Common myeloid progenitor, CD34-positive (primary cell): Measurements from ENCODE around the gene FGFR3.

Experiments used
- CTCF ChIA-PET: fragments of 350-600 bp; sonication (Branson Sonifier 250); formaldehyde crosslinking; loops from one replicate; lab custom pipeline; 2021; ENCODE audit warnings: antibody characterized with exemption; lab: Charles Lee
- POLR2A ChIA-PET: fragments of 350-600 bp; sonication (Branson Sonifier 250); formaldehyde crosslinking; loops from one replicate; lab custom pipeline; 2021; ENCODE audit warnings: antibody characterized with exemption; lab: Charles Lee
- DNase-seq, 3 donors: peaks; one replicate each; pipeline versions ENCODE4 v3.0.0 to v3.0.0-alpha.2; 2013
- H3K27ac ChIP-seq, 2 experiments: 1 replicate in 1 of 2; 2 replicates in 1 of 2; pipeline ENCODE4 v1.7.0; 2013; ENCODE audit warnings: inconsistent platforms in 2 of 2, low read length in 2 of 2, mild to moderate bottlenecking in 2 of 2, low read depth in 1 of 2, moderate library complexity in 1 of 2; ENCODE audit not compliant: severe bottlenecking in 2 of 2, insufficient read depth in 1 of 2, poor library complexity in 1 of 2
- H3K27me3 ChIP-seq, 5 experiments: replicated peaks in 2 of 5; 1 replicate in 3 of 5; 2 replicates in 2 of 5; pipeline versions ENCODE4 v1.6.1 to v1.7.0; 2013; ENCODE audit warnings: low read length in 4 of 5, mild to moderate bottlenecking in 2 of 5, moderate library complexity in 2 of 5, inconsistent platforms in 1 of 5; ENCODE audit not compliant: insufficient read depth in 5 of 5, control insufficient read depth in 4 of 5
- H3K36me3 ChIP-seq, 4 experiments: 1 replicate in 2 of 4; 2 replicates in 2 of 4; pipeline versions ENCODE4 v1.6.1 to v1.7.0; 2013; ENCODE audit warnings: low read length in 3 of 4, control low read depth in 1 of 4, mild to moderate bottlenecking in 1 of 4; ENCODE audit not compliant: control insufficient read depth in 4 of 4, insufficient read depth in 4 of 4
- H3K4me1 ChIP-seq, 4 experiments: 1 replicate in 3 of 4; 2 replicates in 1 of 4; pipeline versions ENCODE4 v1.6.1 to v1.7.1; 2013; ENCODE audit warnings: low read length in 3 of 4, mild to moderate bottlenecking in 3 of 4, control low read depth in 1 of 4, inconsistent platforms in 1 of 4, moderate library complexity in 1 of 4; ENCODE audit not compliant: control insufficient read depth in 4 of 4, insufficient read depth in 4 of 4; ENCODE audit errors: control extremely low read depth in 1 of 4
- H3K4me3 ChIP-seq, 7 experiments: 1 replicate in 4 of 7; 2 replicates in 3 of 7; pipeline versions ENCODE4 v1.5.1 to v1.7.0; 2013; ENCODE audit warnings: mild to moderate bottlenecking in 7 of 7, low read length in 6 of 7, moderate library complexity in 6 of 7, inconsistent platforms in 2 of 7, low read depth in 2 of 7, control low read depth in 1 of 7; ENCODE audit not compliant: insufficient read depth in 4 of 7, control insufficient read depth in 1 of 7; ENCODE audit errors: extremely low read depth in 1 of 7
- H3K9me3 ChIP-seq, 5 experiments: 1 replicate in 4 of 5; 2 replicates in 1 of 5; pipeline versions ENCODE4 v1.6.1 to v1.7.1; 2013; ENCODE audit warnings: low read length in 4 of 5, mild to moderate bottlenecking in 2 of 5, inconsistent platforms in 1 of 5, low read depth in 1 of 5, moderate library complexity in 1 of 5; ENCODE audit not compliant: control insufficient read depth in 4 of 5, insufficient read depth in 2 of 5; ENCODE audit errors: control extremely low read depth in 1 of 5
- WGBS: methylation state at CpG from one replicate; pipeline ENCODE4 v1.1.5; 2013; ENCODE audit not compliant: insufficient coverage; 5-methylcytosine and 5-hydroxymethylcytosine counted together

Gene FGFR3

GRCh38 chr4:1763550-1764080 lies 29.5 kb upstream of the FGFR3 start:
- Histone ChIP-seq H3K27ac (no peak overlapping the region), H3K9me3 (no peaks in the 10 kb centered on the region), H3K27me3 (peaks cover 0 to 12% (median 0%) of the 10 kb centered on the region in 5 experiments), H3K4me3 (peak overlapping the region in 3 of 7 experiments; percentile 46 to 54 (median 48)), H3K4me1 (peaks cover 0 to 38% (median 31%) of the 10 kb centered on the region in 4 experiments), H3K36me3 (no peaks in the 10 kb centered on the region)
- DNase-seq, result peak; percentile 39 to 64 (median 61)
- 2% methylated on average over 24 of the region's 36 CpGs for WGBS
- ChIA-PET POLR2A (no interaction called here), CTCF (interaction anchor here (0.7 to 3.5 kb wide), 9 partner anchors 15 to 136 kb away, joined by 3 to 23 read pairs (median 4); no protein-coding TSS in a partner anchor)

- DNase-seq, result no peak
- Histone ChIP-seq H3K27me3 (peaks cover 0 to 12% (median 0%) of the 10 kb centered on the region in 5 experiments), H3K4me3 (no peak overlapping the region), H3K4me1 (peaks cover 0 to 46% (median 40%) of the 10 kb centered on the region in 4 experiments), H3K27ac (no peak overlapping the region), H3K9me3 (no peaks in the 10 kb centered on the region), H3K36me3 (no peaks in the 10 kb centered on the region)
- CTCF ChIA-PET, result interaction anchor here (0.6 to 3.5 kb wide), 7 partner anchors 18 to 134 kb away, joined by 3 to 23 read pairs (median 4); no protein-coding TSS in a partner anchor
- POLR2A ChIA-PET, result interaction anchor here (0.8 kb wide), 1 partner anchor 28 kb away, joined by 3 read pairs; no protein-coding TSS in a partner anchor
- 87% methylated on average over 5 of the region's 9 CpGs for WGBS
These were observed 28.4 kb upstream of the FGFR3 start for GRCh38 chr4:1764670-1765069.

- Histone ChIP-seq H3K4me1 (peaks cover 0 to 46% (median 39%) of the 10 kb centered on the region in 4 experiments), H3K27ac (no peak overlapping the region), H3K27me3 (peaks cover 0 to 12% (median 0%) of the 10 kb centered on the region in 5 experiments), H3K9me3 (no peaks in the 10 kb centered on the region), H3K36me3 (no peaks in the 10 kb centered on the region), H3K4me3 (no peak overlapping the region)
- no peak for DNase-seq
- 88% methylated on average over 9 of the region's 10 CpGs for WGBS
- ChIA-PET CTCF (interaction anchor here (0.6 to 1.3 kb wide), 3 partner anchors 9 to 33 kb away, joined by 3 read pairs; no protein-coding TSS in a partner anchor), POLR2A (no interaction called here)
These were observed 27.6 kb upstream of the FGFR3 start for GRCh38 chr4:1765409-1766072.

GRCh38 chr4:1766106-1767060 lies 26.7 kb upstream of the FGFR3 start:
- Histone ChIP-seq H3K27me3 (peaks cover 0 to 12% (median 0%) of the 10 kb centered on the region in 5 experiments), H3K9me3 (no peaks in the 10 kb centered on the region), H3K4me3 (no peak overlapping the region), H3K4me1 (peaks cover 0 to 53% (median 45%) of the 10 kb centered on the region in 4 experiments), H3K27ac (no peak overlapping the region), H3K36me3 (no peaks in the 10 kb centered on the region)
- POLR2A ChIA-PET, result no interaction called here
- DNase-seq, result no peak
- CTCF ChIA-PET, result interaction anchor here (1.3 kb wide), 1 partner anchor 19 kb away, joined by 3 read pairs; no protein-coding TSS in a partner anchor
- 72% methylated on average over 14 of the region's 41 CpGs for WGBS

GRCh38 chr4:1767061-1767769 lies 25.9 kb upstream of the FGFR3 start:
- POLR2A ChIA-PET, result no interaction called here
- DNase-seq, result no peak
- WGBS, result 4% methylated on average over 37 of the region's 84 CpGs

GRCh38 chr4:1767770-1768366 lies 25.2 kb upstream of the FGFR3 start:
- H3K27me3 ChIP-seq, result peaks cover 0 to 12% (median 0%) of the 10 kb centered on the region in 5 experiments
- peaks cover 0 to 68% (median 59%) of the 10 kb centered on the region in 4 experiments for H3K4me1 ChIP-seq

More at GRCh38 chr4:1767061-1767769, 25.9 kb upstream of the FGFR3 start:
- CTCF ChIA-PET, result interaction anchor here (1.2 to 1.4 kb wide), 2 partner anchors 19 to 20 kb away, joined by 4 to 7 read pairs; no protein-coding TSS in a partner anchor
- Histone ChIP-seq H3K27me3 (peaks cover 0 to 12% (median 0%) of the 10 kb centered on the region in 5 experiments), H3K27ac (no peak overlapping the region), H3K9me3 (no peaks in the 10 kb centered on the region), H3K36me3 (no peaks in the 10 kb centered on the region), H3K4me1 (peaks cover 0 to 61% (median 53%) of the 10 kb centered on the region in 4 experiments), H3K4me3 (peak overlapping the region in 4 of 7 experiments; percentile 32 to 54 (median 44))

More at GRCh38 chr4:1767770-1768366, 25.2 kb upstream of the FGFR3 start:
- no peaks in the 10 kb centered on the region for H3K36me3 ChIP-seq
- H3K9me3 ChIP-seq, result no peaks in the 10 kb centered on the region
- CTCF ChIA-PET, result interaction anchor here (0.6 to 1.4 kb wide), 4 partner anchors 9 to 41 kb away, joined by 4 to 7 read pairs (median 4); no protein-coding TSS in a partner anchor
- POLR2A ChIA-PET, result no interaction called here
- H3K4me3 ChIP-seq, result peak overlapping the region in 3 of 7 experiments; percentile 32 to 54 (median 53)
- H3K27ac ChIP-seq, result no peak overlapping the region
- WGBS, result 83% methylated on average over 7 of the region's 32 CpGs
- peak in 1 of 3 donors; percentile 47 for DNase-seq
